DOHH2 (cell line): ENCODE measurements around the gene TM7SF3.

ENCODE experiments used
- H3F3A ChIP-seq: fragments of 200-600 bp; sonication (generic), shearing (Covaris generic); 2 replicates; pipeline ENCODE4 v1.6.0; 2016; ENCODE audit warnings: antibody characterized with exemption, mild to moderate bottlenecking; ENCODE audit not compliant: control insufficient read depth, insufficient read depth
- H3K27ac ChIP-seq: fragments of 200-600 bp; sonication (generic); 2 replicates; pipeline ENCODE4 v1.5.1; 2014; ENCODE audit warnings: low read depth, mild to moderate bottlenecking, low read length, moderate library complexity
- H3K27me3 ChIP-seq: fragments of 200-600 bp; sonication (generic); 2 replicates; pipeline ENCODE4 v1.6.1; 2014; ENCODE audit warnings: mild to moderate bottlenecking, low read length, mixed read lengths; ENCODE audit not compliant: control insufficient read depth
- H3K36me3 ChIP-seq: fragments of 200-600 bp; sonication (generic); 2 replicates; pipeline ENCODE4 v1.6.1; 2014; ENCODE audit warnings: mild to moderate bottlenecking, low read length, moderate library complexity, mixed read lengths; ENCODE audit not compliant: control insufficient read depth
- H3K4me1 ChIP-seq: fragments of 200-600 bp; sonication (generic); 2 replicates; pipeline ENCODE4 v1.6.1; 2014; ENCODE audit warnings: mild to moderate bottlenecking, low read length, mixed read lengths; ENCODE audit not compliant: control insufficient read depth
- H3K4me2 ChIP-seq: fragments of 200-600 bp; sonication (generic); 2 replicates; pipeline ENCODE4 v1.6.0; 2014; ENCODE audit warnings: mild to moderate bottlenecking, low read length, moderate library complexity
- H3K4me3 ChIP-seq: fragments of 200-600 bp; sonication (generic); 2 replicates; pipeline ENCODE4 v1.5.1; 2014; ENCODE audit warnings: mild to moderate bottlenecking, low read length, mixed read lengths
- H3K79me2 ChIP-seq: fragments of 200-600 bp; sonication (generic); 2 replicates; pipeline ENCODE4 v1.6.1; 2014; ENCODE audit warnings: mild to moderate bottlenecking, low read length, mixed read lengths; ENCODE audit not compliant: control insufficient read depth
- H3K9me2 ChIP-seq: fragments of 200-600 bp; sonication (generic); replicated peaks from 2 replicates; pipeline ENCODE4 v1.6.1; 2014; ENCODE audit warnings: mild to moderate bottlenecking, low read length, mixed read lengths; ENCODE audit not compliant: control insufficient read depth
- H3K9me3 ChIP-seq: fragments of 200-600 bp; sonication (generic); 2 replicates; pipeline ENCODE4 v1.6.1; 2014; ENCODE audit warnings: antibody characterized with exemption, low read length, mixed read lengths; ENCODE audit not compliant: control insufficient read depth, insufficient read depth
- H4K20me1 ChIP-seq: fragments of 200-600 bp; sonication (generic); 2 replicates; pipeline ENCODE4 v1.6.0; 2014; ENCODE audit warnings: low read depth, mild to moderate bottlenecking, antibody characterized with exemption, low read length, moderate library complexity; ENCODE audit not compliant: control insufficient read depth, insufficient read depth
- EZH2phosphoT487 ChIP-seq: fragments of 200-600 bp; sonication (generic); IDR thresholded peaks from 2 replicates; pipeline ENCODE4 v1.6.1; 2017; ENCODE audit warnings: borderline replicate concordance, mild to moderate bottlenecking, antibody characterized with exemption, low read length, moderate library complexity, mixed read lengths
- TF ChIP-seq, protein P1 (sequence below): fragments of 200-600 bp; sonication (generic); IDR thresholded peaks from one replicate; pipeline ENCODE4 v1.5.1; 2014; ENCODE audit warnings: antibody characterized with exemption, mild to moderate bottlenecking, low read depth, low read length; ENCODE audit not compliant: poor library complexity, severe bottlenecking

TM7SF3 gene

DNA sequence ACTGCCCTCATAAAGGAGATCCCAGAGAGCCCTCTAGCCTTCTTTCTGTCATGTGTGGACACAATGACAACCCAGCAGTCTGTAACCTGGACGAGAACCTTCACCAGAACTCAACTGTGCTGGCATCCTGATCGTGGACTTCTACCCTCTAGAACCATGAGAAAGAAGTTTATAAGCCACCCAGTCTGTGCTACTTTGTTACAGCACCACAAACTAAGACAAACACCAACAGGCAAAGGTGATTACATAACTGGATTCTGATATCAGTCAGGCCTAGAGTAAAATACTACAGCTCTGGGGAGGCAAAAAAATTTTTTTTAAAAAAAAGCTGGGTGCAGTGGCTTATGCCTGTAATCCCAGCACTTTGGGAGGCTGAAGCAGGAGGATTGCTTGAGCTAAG lies 18.5 kb downstream of the TM7SF3 start:
- H3K4me1 ChIP-seq, result peaks cover 3% of the 10 kb centered on the region
- H3K9me2 ChIP-seq, result no peaks in the 10 kb centered on the region
- no peaks in the 10 kb centered on the region for H3F3A ChIP-seq
- no peak overlapping the region for H3K4me2 ChIP-seq
- no peak overlapping the region for H3K27ac ChIP-seq
- peaks cover 24% of the 10 kb centered on the region for H3K36me3 ChIP-seq
- no peaks in the 10 kb centered on the region for H3K9me3 ChIP-seq
- H3K27me3 ChIP-seq, result no peaks in the 10 kb centered on the region
- H4K20me1 ChIP-seq, result no peaks in the 10 kb centered on the region
- no peaks in the 10 kb centered on the region for H3K79me2 ChIP-seq
- TF ChIP-seq, protein P1, sequence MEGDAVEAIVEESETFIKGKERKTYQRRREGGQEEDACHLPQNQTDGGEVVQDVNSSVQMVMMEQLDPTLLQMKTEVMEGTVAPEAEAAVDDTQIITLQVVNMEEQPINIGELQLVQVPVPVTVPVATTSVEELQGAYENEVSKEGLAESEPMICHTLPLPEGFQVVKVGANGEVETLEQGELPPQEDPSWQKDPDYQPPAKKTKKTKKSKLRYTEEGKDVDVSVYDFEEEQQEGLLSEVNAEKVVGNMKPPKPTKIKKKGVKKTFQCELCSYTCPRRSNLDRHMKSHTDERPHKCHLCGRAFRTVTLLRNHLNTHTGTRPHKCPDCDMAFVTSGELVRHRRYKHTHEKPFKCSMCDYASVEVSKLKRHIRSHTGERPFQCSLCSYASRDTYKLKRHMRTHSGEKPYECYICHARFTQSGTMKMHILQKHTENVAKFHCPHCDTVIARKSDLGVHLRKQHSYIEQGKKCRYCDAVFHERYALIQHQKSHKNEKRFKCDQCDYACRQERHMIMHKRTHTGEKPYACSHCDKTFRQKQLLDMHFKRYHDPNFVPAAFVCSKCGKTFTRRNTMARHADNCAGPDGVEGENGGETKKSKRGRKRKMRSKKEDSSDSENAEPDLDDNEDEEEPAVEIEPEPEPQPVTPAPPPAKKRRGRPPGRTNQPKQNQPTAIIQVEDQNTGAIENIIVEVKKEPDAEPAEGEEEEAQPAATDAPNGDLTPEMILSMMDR, result no peak
- TF ChIP-seq EZH2phosphoT487, result no peak
- H3K4me3 ChIP-seq, result no peak overlapping the region

DNA sequence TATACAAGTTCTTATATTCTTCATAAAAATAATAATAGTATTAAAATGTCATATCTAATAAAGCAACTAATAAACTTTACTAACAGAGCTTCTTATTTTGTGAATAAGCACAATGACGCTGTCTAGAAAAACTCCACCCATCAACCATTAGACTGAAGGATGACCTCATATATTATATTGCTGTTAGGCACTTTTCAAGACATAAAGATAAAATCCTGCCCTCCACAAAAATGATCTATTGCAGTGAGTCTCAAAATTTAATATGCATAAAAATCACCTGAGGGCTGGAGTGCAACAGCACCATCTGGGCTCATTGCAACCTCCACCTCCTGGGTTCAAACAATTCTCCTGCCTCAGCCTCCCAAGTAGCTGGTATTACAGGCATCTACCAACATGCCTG lies 20.1 kb downstream of the TM7SF3 start:
- no peak overlapping the region for H3K4me2 ChIP-seq
- no peaks in the 10 kb centered on the region for H3K27me3 ChIP-seq
- H3K4me3 ChIP-seq, result no peak overlapping the region
- peaks cover 21% of the 10 kb centered on the region for H3K36me3 ChIP-seq
- no peaks in the 10 kb centered on the region for H3K9me2 ChIP-seq
- no peaks in the 10 kb centered on the region for H3K79me2 ChIP-seq
- H3F3A ChIP-seq, result no peaks in the 10 kb centered on the region
- no peaks in the 10 kb centered on the region for H3K4me1 ChIP-seq
- H4K20me1 ChIP-seq, result no peaks in the 10 kb centered on the region
- H3K27ac ChIP-seq, result no peak overlapping the region
- H3K9me3 ChIP-seq, result no peaks in the 10 kb centered on the region
- TF ChIP-seq, protein P1, result no peak
- TF ChIP-seq EZH2phosphoT487, result no peak

DNA sequence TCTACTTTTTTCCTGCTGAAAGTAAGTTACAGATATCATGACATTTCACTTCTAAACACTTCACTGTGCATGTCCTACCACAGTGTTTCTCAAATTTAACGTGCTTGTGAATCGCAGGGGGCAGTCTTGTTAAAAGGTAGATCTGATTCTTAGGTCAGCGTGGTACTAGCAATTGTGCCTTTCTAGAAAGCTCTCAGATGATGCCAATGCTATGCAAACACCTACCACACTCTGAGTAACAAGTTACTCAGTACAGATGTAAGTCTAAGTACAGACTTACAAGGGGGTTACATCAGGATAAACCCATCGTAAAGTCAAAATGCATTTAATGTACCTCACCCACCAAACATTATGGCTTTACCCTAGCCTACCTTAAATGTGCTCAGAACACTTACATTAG lies 22.4 kb downstream of the TM7SF3 start:
- H3K27ac ChIP-seq, result no peak overlapping the region
- H3K79me2 ChIP-seq, result no peaks in the 10 kb centered on the region
- no peaks in the 10 kb centered on the region for H3F3A ChIP-seq
- no peaks in the 10 kb centered on the region for H4K20me1 ChIP-seq
- no peaks in the 10 kb centered on the region for H3K27me3 ChIP-seq
- TF ChIP-seq EZH2phosphoT487, result no peak
- TF ChIP-seq, protein P1, result no peak
- no peaks in the 10 kb centered on the region for H3K9me3 ChIP-seq
- H3K4me1 ChIP-seq, result peaks cover 4% of the 10 kb centered on the region; the same call in 1 of the 2 replicates
- H3K4me2 ChIP-seq, result no peak overlapping the region
- H3K9me2 ChIP-seq, result no peaks in the 10 kb centered on the region
- H3K36me3 ChIP-seq, result peaks cover 12% of the 10 kb centered on the region
- H3K4me3 ChIP-seq, result no peak overlapping the region
